Activated gamma-delta T cell treated with Interleukin-2 at 50 U/mL for 16 hours (primary cell): ENCODE results near the gene SLC17A3.

Experiments
- DNase-seq: peaks from one replicate; pipeline ENCODE4 v3.0.0-alpha.2; 2020

SLC17A3 gene

GRCh38 chr6:25888626-25889025 is 14.6 kb upstream of the SLC17A3 start:
- DNase-seq, result no peak

- no peak for DNase-seq
Observed at GRCh38 chr6:25886066-25886465, 12.0 kb upstream of the SLC17A3 start.

GRCh38 chr6:25883991-25884390 is 9.9 kb upstream of the SLC17A3 start:
- DNase-seq, result no peak

- no peak for DNase-seq
Observed at GRCh38 chr6:25883536-25883935, 9.5 kb upstream of the SLC17A3 start.

GRCh38 chr6:25882051-25882496 is 8.0 kb upstream of the SLC17A3 start:
- peak; percentile 39 for DNase-seq

- no peak for DNase-seq
Observed at GRCh38 chr6:25880601-25881000, 6.6 kb upstream of the SLC17A3 start.

- DNase-seq, result no peak
Observed at GRCh38 chr6:25878721-25879322, 4.8 kb upstream of the SLC17A3 start.

GRCh38 chr6:25875926-25876602 is 2.0 kb upstream of the SLC17A3 start:
- no peak for DNase-seq

GRCh38 chr6:25875563-25875905 is 1.5 kb upstream of the SLC17A3 start:
- no peak for DNase-seq

GRCh38 chr6:25874822-25875562 is 949 bp upstream of the SLC17A3 start:
- DNase-seq, result no peak

GRCh38 chr6:25872814-25873213 is 1.2 kb downstream of the SLC17A3 start:
- peak; percentile 28 for DNase-seq

GRCh38 chr6:25869840-25870239 is 4.2 kb downstream of the SLC17A3 start:
- no peak for DNase-seq

- DNase-seq, result no peak
Observed at GRCh38 chr6:25868436-25869183, 5.4 kb downstream of the SLC17A3 start.

GRCh38 chr6:25866011-25866410 is 8.0 kb downstream of the SLC17A3 start:
- peak; percentile 17 for DNase-seq

GRCh38 chr6:25863360-25863759 is 10.7 kb downstream of the SLC17A3 start:
- DNase-seq, result no peak

GRCh38 chr6:25862199-25862598 is 11.8 kb downstream of the SLC17A3 start:
- DNase-seq, result no peak

- no peak for DNase-seq
Observed at GRCh38 chr6:25852756-25853155, 21.3 kb downstream of the SLC17A3 start.

GRCh38 chr6:25851961-25852360 is 22.1 kb downstream of the SLC17A3 start:
- no peak for DNase-seq

GRCh38 chr6:25844518-25844917 is 29.5 kb downstream of the SLC17A3 start:
- DNase-seq, result no peak

- no peak for DNase-seq
Observed at GRCh38 chr6:25842526-25842925, 31.5 kb downstream of the SLC17A3 start.

- DNase-seq, result no peak
Observed at GRCh38 chr6:25835442-25836283, 38.4 kb downstream of the SLC17A3 start.

GRCh38 chr6:25834950-25835349 is 39.1 kb downstream of the SLC17A3 start:
- no peak for DNase-seq

GRCh38 chr6:25833136-25833535 is 40.9 kb downstream of the SLC17A3 start:
- no peak for DNase-seq
